ENCODE data around the gene KCNA3. TPM values are rescaled to one million over a fixed set of nuclear protein-coding genes. Genes with fewer than 3 reads are reported as not detected.
A peak's percentile ranks its signal among the peaks of the same experiment; 100 is the strongest.

KCNA3 gene
- total RNA-seq, 6 experiments from 2014 or later: not detected

GRCh38 chr1:110650609-110651008, 24.1 kb downstream of the KCNA3 start:
- no peaks in the 10 kb centered on the region for H3K9me3 Mint-ChIP-seq
- H3K27me3 Mint-ChIP-seq (ENCODE audit: insufficient read depth): no peaks in the 10 kb centered on the region; the same call in 1 of the 2 replicates
- TF ChIP-seq CTCF (IDR thresholded peaks at IDR 0.05): no peak
- no peak overlapping the region for H3K27ac Mint-ChIP-seq
- no peaks in the 10 kb centered on the region for H3K36me3 Mint-ChIP-seq (ENCODE audit: low read depth)
- no peak overlapping the region for H3K4me3 Mint-ChIP-seq
- no peak for DNase-seq
- H3K4me1 Mint-ChIP-seq (ENCODE audit: low read depth): peaks cover 19% of the 10 kb centered on the region

GRCh38 chr1:110648417-110648816, 26.3 kb downstream of the KCNA3 start:
- peaks cover 2% of the 10 kb centered on the region for H3K27me3 Mint-ChIP-seq (ENCODE audit: insufficient read depth)
- no peak for DNase-seq
- no peak overlapping the region for H3K4me3 Mint-ChIP-seq
- no peaks in the 10 kb centered on the region for H3K36me3 Mint-ChIP-seq (ENCODE audit: low read depth)
- H3K27ac Mint-ChIP-seq: no peak overlapping the region
- TF ChIP-seq CTCF (IDR thresholded peaks at IDR 0.05): no peak
- H3K9me3 Mint-ChIP-seq: no peaks in the 10 kb centered on the region
- H3K4me1 Mint-ChIP-seq (ENCODE audit: low read depth): peaks cover 22% of the 10 kb centered on the region

- peak; percentile 16 for DNase-seq
- no peak overlapping the region for H3K27ac Mint-ChIP-seq
- peaks cover 2% of the 10 kb centered on the region for H3K27me3 Mint-ChIP-seq (ENCODE audit: insufficient read depth)
- TF ChIP-seq CTCF (IDR thresholded peaks at IDR 0.05): no peak
- H3K4me3 Mint-ChIP-seq: no peak overlapping the region
- no peaks in the 10 kb centered on the region for H3K9me3 Mint-ChIP-seq
- no peaks in the 10 kb centered on the region for H3K36me3 Mint-ChIP-seq (ENCODE audit: low read depth)
- H3K4me1 Mint-ChIP-seq (ENCODE audit: low read depth): peaks cover 22% of the 10 kb centered on the region
These were observed 27.4 kb downstream of the KCNA3 start for GRCh38 chr1:110647254-110647891.

- Mint-ChIP-seq H3K4me3 (no peak overlapping the region), H3K27ac (no peak overlapping the region), H3K27me3 (ENCODE audit: insufficient read depth) (peaks cover 12% of the 10 kb centered on the region), H3K4me1 (ENCODE audit: low read depth) (peaks cover 22% of the 10 kb centered on the region), H3K9me3 (no peaks in the 10 kb centered on the region), H3K36me3 (ENCODE audit: low read depth) (no peaks in the 10 kb centered on the region)
- DNase-seq: peak; percentile 70
- TF ChIP-seq CTCF (IDR thresholded peaks at IDR 0.05): no peak
These were observed 28.7 kb downstream of the KCNA3 start for GRCh38 chr1:110645821-110646735.

GRCh38 chr1:110645211-110645610, 29.5 kb downstream of the KCNA3 start:
- Mint-ChIP-seq H3K27ac (no peak overlapping the region), H3K9me3 (no peaks in the 10 kb centered on the region), H3K36me3 (ENCODE audit: low read depth) (no peaks in the 10 kb centered on the region), H3K4me1 (ENCODE audit: low read depth) (peaks cover 22% of the 10 kb centered on the region), H3K4me3 (no peak overlapping the region), H3K27me3 (ENCODE audit: insufficient read depth) (peaks cover 19% of the 10 kb centered on the region)
- no peak for TF ChIP-seq CTCF (IDR thresholded peaks at IDR 0.05)
- DNase-seq: no peak

Data from HFFc6 (cell line).